ENCODE data around the gene FAM181A. TPM values are rescaled to one million over a fixed set of nuclear protein-coding genes. Genes with fewer than 3 reads are reported as not detected.

The FAM181A gene
- total and polyA plus RNA-seq, 9 of the 15 experiments (the other 6 are each of a cell fraction or from before 2014, with no cell fraction given) = not detected

- TF ChIP-seq ZMIZ1 (IDR thresholded peaks at IDR 0.05; ENCODE audit: low read depth in 2 of 2, low read length in 2 of 2) (no peak), FOXP1 (CRISPR knock-in tag; IDR thresholded peaks at IDR 0.05) (no peak), GATAD2A (IDR thresholded peaks at IDR 0.05) (no peak), DNMT1 (IDR thresholded peaks at IDR 0.05) (no peak), CTBP1 (IDR thresholded peaks at IDR 0.05; ENCODE audit: borderline replicate concordance) (0 out of 2 replicates have a peak, but pooled peaks have one; percentile 14), WHSC1 (IDR thresholded peaks at IDR 0.05; ENCODE audit: low read length) (no peak), ZNF586 (CRISPR knock-in tag; conservative IDR thresholded peaks at IDR 0.05) (no peak), NR2C2 (CRISPR knock-in tag; IDR thresholded peaks at IDR 0.05) (no peak), NR2C2 (tag; IDR thresholded peaks at IDR 0.05) (peak; percentile 80; the same call in 1 of the 2 replicates), MTA3 (IDR thresholded peaks at IDR 0.05; ENCODE audit: borderline replicate concordance) (no peak), JUND (IDR thresholded peaks at IDR 0.05; ENCODE audit: borderline replicate concordance, low read depth, low read length) (peak; percentile 48; the same call in 1 of the 2 replicates), JUND (tag; IDR thresholded peaks at IDR 0.05; ENCODE audit: borderline replicate concordance, low read depth, low read length) (peak; percentile 31; the same call in 1 of the 3 replicates), HBP1 (CRISPR knock-in tag; IDR thresholded peaks at IDR 0.05) (no peak), ILF3 (IDR thresholded peaks at IDR 0.05; ENCODE audit: borderline replicate concordance) (no peak), ZKSCAN8 (CRISPR knock-in tag; IDR thresholded peaks at IDR 0.05) (no peak), ZBTB34 (CRISPR knock-in tag; IDR thresholded peaks at IDR 0.05) (no peak), KAT2B (IDR thresholded peaks at IDR 0.05; ENCODE audit: low read depth, low read length) (no peak), ZNF175 (CRISPR knock-in tag; IDR thresholded peaks at IDR 0.05; ENCODE audit: low read depth) (0 out of 2 replicates have a peak, but pooled peaks have one; percentile 29), SFPQ (IDR thresholded peaks at IDR 0.05; ENCODE audit: low read depth, low read length) (no peak)
Measured at GRCh38 chr14:93959239-93960107, 32.3 kb downstream of the FAM181A start (continued).
